ENCODE measurements around the gene TMPRSS11B.

DNA sequence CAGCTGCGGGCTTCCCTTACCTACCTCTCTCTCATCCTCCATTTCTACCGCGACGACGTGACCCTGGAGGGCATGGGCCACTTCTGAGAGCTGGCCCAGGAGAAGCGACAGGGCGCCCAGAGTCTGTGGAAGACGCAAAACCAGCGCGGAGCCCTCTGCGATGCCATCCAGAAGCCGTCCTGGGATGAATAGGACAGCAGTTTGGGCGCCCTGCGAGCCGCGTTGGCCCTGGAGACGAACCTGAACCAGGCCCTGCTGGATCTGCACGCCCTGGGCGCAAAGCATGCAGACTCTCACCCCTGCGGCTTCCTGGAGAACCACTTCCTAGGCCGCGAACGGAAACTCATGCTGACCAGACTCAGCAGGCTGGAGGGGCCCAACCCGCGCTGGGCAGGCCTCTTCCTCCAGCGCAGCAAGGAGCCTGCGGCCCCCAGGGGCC lies 63.1 kb downstream of the TMPRSS11B start:
- no peak for TF ChIP-seq POLR2A (IDR thresholded peaks at IDR 0.05; ENCODE audit: low read depth, low read length)
- TF ChIP-seq POLR2AphosphoS5 (IDR thresholded peaks at IDR 0.05; ENCODE audit: low read depth, low read length): no peak

Measured in GM12892 (cell line).